ENCODE results near the gene CLN6. TPM values are rescaled to one million over a fixed set of nuclear protein-coding genes. Genes with fewer than 3 reads are reported as not detected.

The CLN6 gene
- total RNA-seq, 1 donor from 2014 or later, result 29.0 TPM

- no peak overlapping the region for H3K4me3 ChIP-seq (ENCODE audit: low read depth, low read length)
- no peaks in the 10 kb centered on the region for H3K27me3 ChIP-seq (ENCODE audit: control insufficient read depth, insufficient read depth, low read length)
- DNase-seq (ENCODE audit: low read depth), result no peak
- no peak for TF ChIP-seq CTCF (IDR thresholded peaks at IDR 0.05; ENCODE audit: insufficient read depth, low read length, poor library complexity, severe bottlenecking)
- H3K36me3 ChIP-seq (ENCODE audit: control insufficient read depth, insufficient read depth, low read length), result no peaks in the 10 kb centered on the region
Measured at GRCh38 chr15:68201153-68201878, 28.2 kb downstream of the CLN6 start.

- Histone ChIP-seq H3K36me3 (ENCODE audit: control insufficient read depth, insufficient read depth, low read length) (no peaks in the 10 kb centered on the region), H3K27me3 (ENCODE audit: control insufficient read depth, insufficient read depth, low read length) (no peaks in the 10 kb centered on the region), H3K4me3 (ENCODE audit: low read depth, low read length) (no peak overlapping the region)
- TF ChIP-seq CTCF (IDR thresholded peaks at IDR 0.05; ENCODE audit: insufficient read depth, low read length, poor library complexity, severe bottlenecking), result no peak
- no peak for DNase-seq (ENCODE audit: low read depth)
Measured at GRCh38 chr15:68200016-68200861, 29.3 kb downstream of the CLN6 start.

- DNase-seq (ENCODE audit: low read depth), result no peak
Measured at GRCh38 chr15:68199340-68199739, 30.2 kb downstream of the CLN6 start.

GRCh38 chr15:68197661-68198437, 31.7 kb downstream of the CLN6 start:
- DNase-seq (ENCODE audit: low read depth), result no peak
- TF ChIP-seq CTCF (IDR thresholded peaks at IDR 0.05; ENCODE audit: insufficient read depth, low read length, poor library complexity, severe bottlenecking), result no peak
- Histone ChIP-seq H3K27me3 (ENCODE audit: control insufficient read depth, insufficient read depth, low read length) (no peaks in the 10 kb centered on the region), H3K36me3 (ENCODE audit: control insufficient read depth, insufficient read depth, low read length) (peaks cover 1% of the 10 kb centered on the region), H3K4me3 (ENCODE audit: low read depth, low read length) (no peak overlapping the region)

More at GRCh38 chr15:68199340-68199739, 30.2 kb downstream of the CLN6 start:
- TF ChIP-seq CTCF (IDR thresholded peaks at IDR 0.05; ENCODE audit: insufficient read depth, low read length, poor library complexity, severe bottlenecking), result no peak
- Histone ChIP-seq H3K4me3 (ENCODE audit: low read depth, low read length) (no peak overlapping the region), H3K36me3 (ENCODE audit: control insufficient read depth, insufficient read depth, low read length) (no peaks in the 10 kb centered on the region), H3K27me3 (ENCODE audit: control insufficient read depth, insufficient read depth, low read length) (no peaks in the 10 kb centered on the region)

GRCh38 chr15:68197170-68197492, 32.4 kb downstream of the CLN6 start:
- no peak for TF ChIP-seq CTCF (IDR thresholded peaks at IDR 0.05; ENCODE audit: insufficient read depth, low read length, poor library complexity, severe bottlenecking)
- no peak for DNase-seq (ENCODE audit: low read depth)
- Histone ChIP-seq H3K4me3 (ENCODE audit: low read depth, low read length) (no peak overlapping the region), H3K36me3 (ENCODE audit: control insufficient read depth, insufficient read depth, low read length) (peaks cover 1% of the 10 kb centered on the region), H3K27me3 (ENCODE audit: control insufficient read depth, insufficient read depth, low read length) (no peaks in the 10 kb centered on the region)
